Adipose tissue (tissue), 3 donors: ENCODE results near the gene FBXO40. TPM values are rescaled to one million over a fixed set of nuclear protein-coding genes. Genes with fewer than 3 reads are reported as not detected.

Experiments used
- H3K27ac ChIP-seq: one replicate; pipeline ENCODE4 v1.5.1; 2013; ENCODE audit warnings: low read depth, low read length
- WGBS, 3 donors: extraction: QIAGEN DNeasy Blood & Tissue Kit; methylation state at CpG; one replicate each; pipeline ENCODE4 v1.1.7; 2013; 5-methylcytosine and 5-hydroxymethylcytosine counted together
- polyA plus RNA-seq, 3 donors: library from polyadenylated mRNA; stranded (reverse); fragments of 200-250 nt; gene quantifications; one replicate each; pipeline ENCODE4 v1.2.3, GENCODE V29; 2013
- donor health status: healthy with polysubstance abuse.
- donor health status: Bipolar disorder and iron deficiency.
- donor health status: healthy.

The FBXO40 gene
- polyA plus RNA-seq, 3 donors: under 0.01 to 0.07 (median 0.02) TPM

- H3K27ac ChIP-seq: no peak overlapping the region
- 91 to 98% (median 94%) methylated on average over 2 of the region's 2 CpGs for WGBS, 3 donors
These were observed 11.6 kb downstream of the FBXO40 start for GRCh38 chr3:121604759-121605158.

DNA sequence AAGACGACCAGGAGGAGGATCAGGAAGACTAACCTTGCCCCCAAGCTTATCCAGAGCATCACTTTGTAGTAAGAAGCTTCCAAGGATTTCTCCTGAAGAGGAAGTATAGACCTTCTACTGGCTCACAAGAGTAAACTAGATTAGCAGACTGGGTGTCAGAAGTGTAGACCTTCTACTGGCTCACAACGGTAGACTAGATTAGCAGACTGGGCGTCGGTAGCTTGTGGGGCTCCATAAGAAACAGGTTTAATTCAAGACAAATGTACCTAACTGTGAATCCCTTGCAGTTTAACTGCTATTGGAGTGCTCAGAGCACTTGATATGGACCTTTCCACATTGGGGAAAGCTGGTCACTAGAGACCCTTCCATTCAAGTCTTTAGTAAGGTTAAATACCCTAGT, 12.9 kb downstream of the FBXO40 start:
- no peak overlapping the region for H3K27ac ChIP-seq
- WGBS, 3 donors: 93 to 94% (median 93%) methylated on average over 4 of the region's 4 CpGs

GRCh38 chr3:121619691-121620090, 26.5 kb downstream of the FBXO40 start:
- H3K27ac ChIP-seq: no peak overlapping the region
- WGBS, 3 donors: 95 to 98% (median 98%) methylated on average over 2 of the region's 2 CpGs

- H3K27ac ChIP-seq: no peak overlapping the region
- WGBS, 3 donors: 94 to 95% (median 95%) methylated on average over 6 of the region's 6 CpGs
These were observed 28.3 kb downstream of the FBXO40 start for GRCh38 chr3:121621491-121621890.

DNA sequence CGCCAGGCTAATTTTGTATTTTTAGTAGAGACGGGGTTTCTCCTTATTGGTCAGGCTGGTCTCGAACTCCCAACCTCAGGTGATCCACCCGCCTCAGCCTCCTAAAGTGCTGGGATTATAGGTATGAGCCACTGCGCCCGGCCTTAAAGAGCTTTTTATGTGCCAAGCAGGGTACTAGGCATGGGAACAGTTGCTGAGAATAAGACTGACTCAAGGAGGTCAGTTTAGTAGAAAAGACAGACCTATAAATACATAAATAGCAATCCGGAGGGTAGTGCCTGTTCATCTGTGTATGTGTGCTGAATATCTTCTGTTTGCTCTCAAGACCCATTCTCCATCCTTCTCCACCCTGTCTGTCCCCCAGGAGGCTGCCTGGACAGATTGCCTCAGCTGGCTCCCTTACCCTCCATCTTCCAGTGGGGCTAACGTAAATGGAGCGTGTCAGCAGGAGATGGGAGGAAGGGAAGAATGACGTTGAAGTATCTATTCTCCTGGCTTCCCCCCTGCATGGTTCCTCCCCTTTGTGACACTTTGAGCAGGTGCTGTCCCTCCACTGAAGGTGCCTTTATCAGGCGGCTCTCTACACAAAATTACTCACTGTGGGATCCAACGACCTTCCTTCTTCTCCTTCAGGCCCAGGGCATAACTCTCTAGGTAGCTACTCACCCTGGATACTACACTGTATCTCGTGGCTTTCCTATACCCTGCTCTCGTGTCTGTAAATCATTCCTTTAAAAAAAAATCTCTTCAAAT, 31.1 kb downstream of the FBXO40 start:
- 70 to 78% (median 74%) methylated on average over 14 of the region's 14 CpGs for WGBS, 3 donors
- no peak overlapping the region for H3K27ac ChIP-seq

- no peak overlapping the region for H3K27ac ChIP-seq
- WGBS, 3 donors: 86 to 95% (median 95%) methylated on average over 4 of the region's 4 CpGs
These were observed 33.3 kb downstream of the FBXO40 start for GRCh38 chr3:121626495-121626894.

GRCh38 chr3:121627211-121627610, 34.0 kb downstream of the FBXO40 start:
- 82 to 91% (median 88%) methylated on average over 4 of the region's 4 CpGs for WGBS, 3 donors
- no peak overlapping the region for H3K27ac ChIP-seq

DNA sequence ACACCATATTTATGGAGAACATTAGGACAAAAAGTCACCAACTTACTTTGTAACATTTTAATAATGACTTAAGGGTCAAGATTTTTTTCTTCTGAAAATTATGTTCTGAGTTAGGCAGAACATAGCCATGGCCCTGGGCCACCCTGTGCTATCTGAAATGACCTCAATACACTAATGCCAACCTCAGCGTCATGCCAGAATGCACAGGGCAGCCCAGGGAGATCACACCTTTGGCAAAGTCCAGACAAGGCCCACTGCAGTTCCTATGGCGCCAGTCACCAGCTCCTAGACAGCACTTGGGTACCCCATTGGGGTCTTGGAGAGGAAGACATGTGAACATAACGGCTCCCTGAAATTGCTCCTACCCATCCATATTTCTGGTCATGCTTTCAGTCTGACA, 34.4 kb downstream of the FBXO40 start:
- no peak overlapping the region for H3K27ac ChIP-seq
- WGBS, 3 donors: 64 to 81% (median 77%) methylated on average over 3 of the region's 3 CpGs

DNA sequence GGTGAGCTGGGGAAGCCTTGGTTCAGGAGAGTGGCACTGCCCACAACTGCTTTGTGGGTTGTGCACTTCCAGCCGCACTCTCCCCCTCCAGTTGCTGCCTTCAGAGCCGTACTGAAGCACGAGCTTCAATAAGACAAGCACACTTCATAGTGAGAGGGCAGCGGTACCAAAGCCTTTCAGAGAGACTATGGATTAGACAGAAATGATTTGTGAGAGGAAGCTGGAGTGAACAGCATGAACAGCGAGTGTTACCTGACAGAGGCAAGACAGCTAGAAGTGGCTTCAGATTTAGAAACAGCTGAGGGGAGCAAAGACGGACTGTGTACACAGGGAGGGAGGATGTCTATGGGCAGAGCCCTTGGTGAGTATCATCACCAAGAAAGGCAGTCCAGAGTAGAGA, 36.4 kb downstream of the FBXO40 start:
- WGBS, 3 donors: 86 to 88% (median 86%) methylated on average over 6 of the region's 6 CpGs
- no peak overlapping the region for H3K27ac ChIP-seq

- H3K27ac ChIP-seq: no peak overlapping the region
- 86 to 98% (median 91%) methylated on average over 1 of the region's 1 CpG for WGBS, 3 donors
These were observed 37.2 kb downstream of the FBXO40 start for GRCh38 chr3:121630355-121630754.

GRCh38 chr3:121637922-121638321, 44.7 kb downstream of the FBXO40 start:
- H3K27ac ChIP-seq: no peak overlapping the region
- 83 to 94% (median 91%) methylated on average over 1 of the region's 1 CpG for WGBS, 3 donors

- H3K27ac ChIP-seq: no peak overlapping the region
- 86 to 95% (median 92%) methylated on average over 2 of the region's 2 CpGs for WGBS, 3 donors
These were observed 47.9 kb downstream of the FBXO40 start for GRCh38 chr3:121641127-121641526.

GRCh38 chr3:121642601-121643314, 49.6 kb downstream of the FBXO40 start:
- H3K27ac ChIP-seq: no peak overlapping the region
- WGBS, 3 donors: 82 to 89% (median 88%) methylated on average over 9 of the region's 9 CpGs

GRCh38 chr3:121645054-121645453, 51.9 kb downstream of the FBXO40 start:
- WGBS, 3 donors: 90 to 96% (median 96%) methylated on average over 5 of the region's 5 CpGs
- no peak overlapping the region for H3K27ac ChIP-seq

GRCh38 chr3:121648219-121648958, 55.2 kb downstream of the FBXO40 start:
- WGBS, 3 donors: 61 to 74% (median 68%) methylated on average over 6 of the region's 6 CpGs
- H3K27ac ChIP-seq: no peak overlapping the region

GRCh38 chr3:121649645-121650044, 56.5 kb downstream of the FBXO40 start:
- H3K27ac ChIP-seq: no peak overlapping the region

DNA sequence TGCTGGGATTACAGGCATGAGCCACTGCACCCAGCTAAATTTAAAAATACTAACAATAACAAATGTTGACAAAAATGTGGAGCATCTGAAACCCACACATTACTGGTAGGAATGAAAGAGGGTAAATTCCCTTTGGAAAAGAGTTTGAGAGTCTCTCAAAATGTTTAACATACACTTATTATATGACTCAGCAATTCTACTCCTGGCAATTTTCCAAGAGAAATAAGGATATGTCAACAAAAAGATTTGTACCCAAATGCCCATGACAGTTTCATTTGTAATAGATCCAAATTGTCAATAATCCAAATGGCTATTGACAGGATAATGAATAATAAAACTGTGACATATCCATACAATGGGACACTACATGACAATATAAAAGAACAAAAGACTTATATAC, 58.5 kb downstream of the FBXO40 start:
- no peak overlapping the region for H3K27ac ChIP-seq

DNA sequence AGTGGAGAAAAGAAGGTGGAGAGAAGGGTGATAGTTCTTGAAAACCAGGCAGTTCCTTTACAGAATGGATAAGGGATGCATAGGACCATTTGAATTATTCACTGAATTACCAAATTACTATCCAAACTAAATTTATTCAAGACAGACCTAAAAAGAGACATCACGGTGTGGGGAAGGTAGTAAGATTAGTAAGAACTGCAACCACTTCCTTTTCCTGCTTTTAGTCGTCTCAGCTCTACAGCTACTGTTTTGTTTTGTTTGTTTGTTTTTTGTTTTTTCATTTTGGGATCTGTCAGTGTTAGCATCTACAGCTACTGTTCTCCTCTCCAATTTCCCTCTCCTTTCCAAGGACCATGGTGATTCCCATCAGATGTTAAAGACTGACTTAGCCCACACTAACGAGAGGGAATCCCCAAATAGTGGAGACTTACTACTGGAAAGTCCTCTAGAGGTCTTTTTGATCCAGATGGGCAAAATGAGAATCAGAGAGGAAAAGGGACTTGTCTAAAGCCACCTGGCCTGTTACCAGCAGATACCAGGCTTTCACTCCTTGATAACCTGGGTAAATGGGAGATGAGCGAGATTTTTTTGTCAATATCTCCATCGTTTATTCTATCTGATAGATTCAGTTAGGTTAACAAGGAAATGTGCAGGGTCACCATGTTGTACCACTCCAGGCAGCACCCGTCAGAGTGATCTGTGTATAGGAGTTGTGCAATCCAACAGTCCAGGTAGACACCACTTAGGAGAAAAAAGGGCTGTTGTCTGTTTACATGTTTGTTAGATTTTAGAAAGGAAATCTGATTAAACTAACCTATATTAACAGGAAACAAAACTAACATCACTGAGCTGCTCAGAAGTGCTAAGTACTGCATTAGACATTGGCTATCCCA, 61.6 kb downstream of the FBXO40 start:
- H3K27ac ChIP-seq: no peak overlapping the region
- 64 to 78% (median 74%) methylated on average over 6 of the region's 6 CpGs for WGBS, 3 donors
